Activated CD4-positive, alpha-beta T cell treated with anti-CD3 and anti-CD28 coated beads, Interleukin-2, Interleukin-6, amounts not matched to agents 100 ng/mL and 50 ng/mL, durations not matched to agents 16 hours and 8 hours (primary cell): ENCODE data around the gene GRB10.
A peak's percentile ranks its signal among the peaks of the same experiment; 100 is the strongest.
"Not testable (repeated sequence)": the region's sequence is repeated elsewhere in the genome, so short reads cannot be mapped to it uniquely, and the experiment has no call there.

ENCODE experiments used
- DNase-seq: peaks from one replicate; pipeline ENCODE4 v3.0.0-alpha.2; 2020

GRB10 gene

GRCh38 chr7:50596484-50596883 is 186.2 kb downstream of the GRB10 start:
- no peak for DNase-seq

- DNase-seq, result no peak
These were observed 187.1 kb downstream of the GRB10 start for GRCh38 chr7:50595491-50596102.

- peak; percentile 81 for DNase-seq
These were observed 187.8 kb downstream of the GRB10 start for GRCh38 chr7:50594734-50595485.

DNA sequence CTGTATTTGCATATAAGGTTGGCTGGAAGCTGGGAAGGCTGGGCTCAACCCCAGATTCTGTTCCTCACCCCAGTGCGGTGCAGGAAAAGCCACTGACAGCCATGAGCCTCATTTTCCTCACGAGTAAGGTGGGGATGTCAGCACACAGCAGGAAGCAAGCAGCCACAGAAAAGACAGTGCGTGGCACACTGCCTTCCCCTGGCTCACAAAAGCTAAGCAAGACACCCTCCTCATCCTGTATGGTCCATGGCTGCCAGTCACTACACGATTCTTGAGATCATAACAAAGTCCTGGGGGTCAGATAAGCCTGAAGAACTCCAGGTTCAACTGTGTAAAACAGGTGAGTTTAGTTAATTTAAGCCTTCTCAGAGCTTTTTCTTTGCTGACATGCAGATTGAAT is 188.6 kb downstream of the GRB10 start:
- peak; percentile 39 for DNase-seq

GRCh38 chr7:50592940-50593339 is 189.8 kb downstream of the GRB10 start:
- DNase-seq, result no peak

DNA sequence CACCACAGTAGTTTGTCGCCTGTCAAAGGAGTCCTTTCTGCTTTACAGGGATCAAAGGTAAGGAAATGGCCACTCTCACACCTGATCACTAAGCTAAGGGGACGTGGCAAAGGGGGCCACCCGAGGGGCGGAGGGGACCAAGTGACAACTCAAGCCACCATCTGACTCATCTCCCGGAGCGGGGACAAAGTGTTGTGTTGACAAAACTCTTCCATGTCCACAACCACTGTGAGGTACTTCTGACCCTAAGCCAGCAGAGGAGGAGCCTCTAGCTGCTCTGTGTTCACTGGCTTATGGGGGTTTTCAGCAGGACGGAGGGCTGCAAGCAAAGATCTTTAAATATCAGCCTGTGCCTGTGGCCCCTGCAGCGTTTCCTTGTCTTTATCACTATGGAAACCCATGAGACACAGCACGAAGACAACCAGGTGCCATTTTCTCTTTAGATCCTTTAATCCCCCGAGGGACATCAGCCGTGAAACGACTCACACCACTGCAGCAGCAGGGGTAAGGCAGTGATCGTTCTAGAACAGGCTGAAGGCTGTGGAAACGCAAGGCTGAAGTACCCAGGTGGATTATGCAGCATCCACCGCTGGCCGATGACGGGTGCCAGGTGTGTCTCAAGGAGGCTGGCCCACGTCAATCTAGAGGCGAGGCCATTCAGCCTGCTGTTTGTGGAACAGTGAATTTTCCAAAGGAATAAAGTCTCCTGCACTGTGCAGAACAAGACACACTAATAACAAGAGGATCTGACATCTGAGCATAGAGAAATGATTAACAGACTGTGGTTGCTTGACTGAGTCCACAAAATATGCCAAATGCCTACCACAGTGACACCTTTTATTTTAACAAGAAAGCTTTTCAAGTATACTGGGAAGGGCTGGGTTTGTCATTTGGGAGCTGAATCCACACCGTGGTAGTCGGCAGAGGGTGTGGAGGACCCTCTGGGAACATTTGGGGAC is 190.9 kb downstream of the GRB10 start:
- DNase-seq, result no peak

GRCh38 chr7:50591098-50591479 is 191.6 kb downstream of the GRB10 start:
- no peak for DNase-seq

- DNase-seq, result no peak
These were observed 192.2 kb downstream of the GRB10 start for GRCh38 chr7:50590535-50590934.

- peak; percentile 56 for DNase-seq
These were observed 193.3 kb downstream of the GRB10 start for GRCh38 chr7:50589364-50589763.

- DNase-seq, result no peak
These were observed 193.8 kb downstream of the GRB10 start for GRCh38 chr7:50588937-50589336.

- no peak for DNase-seq
These were observed 195.0 kb downstream of the GRB10 start for GRCh38 chr7:50587737-50588136.

- DNase-seq, result no peak
These were observed 197.8 kb downstream of the GRB10 start for GRCh38 chr7:50584793-50585408.

- DNase-seq, result no peak
These were observed 198.3 kb downstream of the GRB10 start for GRCh38 chr7:50584386-50584785.

DNA sequence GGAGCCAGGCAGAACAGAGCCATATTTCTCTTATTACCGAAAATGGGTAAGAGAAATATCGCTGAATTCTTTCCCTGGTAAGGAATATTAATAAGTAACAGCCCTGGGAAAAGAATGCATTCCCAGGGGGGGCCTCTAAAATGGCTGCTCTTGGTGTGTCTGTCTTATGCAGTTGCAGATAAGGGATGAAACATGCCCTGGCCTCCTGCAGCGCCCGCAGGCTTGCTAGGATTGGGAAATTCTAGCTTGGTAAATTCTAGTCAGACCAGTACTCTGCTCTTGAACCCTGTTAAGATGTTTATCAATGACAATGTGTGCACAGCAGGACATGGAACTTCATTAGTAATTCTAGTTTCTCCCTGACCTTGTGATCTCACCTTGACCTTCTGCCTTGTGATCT is 199.4 kb downstream of the GRB10 start:
- DNase-seq, result not testable (repeated sequence)

DNA sequence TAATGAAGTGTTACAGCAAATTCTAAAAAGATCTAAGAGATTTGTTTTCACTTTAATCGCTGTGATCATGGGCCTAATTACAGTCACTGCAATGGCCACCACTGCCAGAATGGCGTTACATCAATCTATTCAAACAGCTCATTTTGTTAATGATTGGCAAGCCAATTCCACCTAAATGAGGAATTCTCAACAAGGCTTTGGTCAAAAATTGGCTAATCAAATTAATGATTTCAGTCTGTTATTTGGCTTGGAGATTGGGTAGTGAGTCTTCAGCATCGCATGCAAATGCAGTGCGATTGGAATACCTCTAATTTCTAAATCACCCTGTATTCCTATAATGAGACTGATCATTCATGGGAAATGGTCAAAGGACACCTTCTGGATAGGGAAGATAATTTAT is 200.4 kb downstream of the GRB10 start:
- not testable (repeated sequence) for DNase-seq

DNA sequence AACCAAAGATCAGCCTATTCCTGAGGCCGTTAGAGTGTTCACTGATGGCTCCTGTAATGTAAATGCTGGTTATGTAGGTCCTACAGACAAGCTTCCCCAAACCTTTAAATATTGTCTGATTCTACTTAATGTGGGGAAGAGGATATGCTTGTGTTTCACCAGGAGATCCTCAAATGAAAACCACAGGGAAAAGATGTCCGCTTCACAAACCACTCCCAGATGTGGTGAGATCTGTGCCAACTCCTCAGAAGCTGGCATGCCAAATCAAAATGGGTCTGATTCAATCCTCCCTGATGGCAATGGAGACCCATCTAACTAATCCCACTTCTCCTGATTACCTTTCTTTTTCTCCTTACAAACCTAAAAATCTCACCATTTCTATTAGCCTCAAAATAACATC is 202.0 kb downstream of the GRB10 start:
- DNase-seq, result not testable (repeated sequence)

DNA sequence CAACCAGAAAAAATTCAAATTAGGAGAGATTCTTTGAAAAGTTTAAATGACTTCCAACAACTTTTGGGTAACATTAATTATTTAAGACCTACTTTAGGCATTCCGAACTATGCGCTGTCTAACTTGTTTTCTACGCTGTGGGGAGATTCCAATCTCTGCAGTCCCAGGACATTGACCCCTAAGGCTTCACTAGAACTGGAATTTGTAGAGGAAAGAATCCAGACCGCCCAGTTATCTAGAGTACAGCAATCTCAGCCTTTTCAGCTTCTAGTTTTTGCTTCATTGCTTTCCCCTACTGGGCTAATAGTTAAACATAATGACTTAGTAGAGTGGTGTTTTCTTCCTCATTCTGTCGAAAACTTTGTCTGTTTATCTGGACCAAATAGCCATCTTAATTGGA is 202.6 kb downstream of the GRB10 start:
- no peak for DNase-seq

DNA sequence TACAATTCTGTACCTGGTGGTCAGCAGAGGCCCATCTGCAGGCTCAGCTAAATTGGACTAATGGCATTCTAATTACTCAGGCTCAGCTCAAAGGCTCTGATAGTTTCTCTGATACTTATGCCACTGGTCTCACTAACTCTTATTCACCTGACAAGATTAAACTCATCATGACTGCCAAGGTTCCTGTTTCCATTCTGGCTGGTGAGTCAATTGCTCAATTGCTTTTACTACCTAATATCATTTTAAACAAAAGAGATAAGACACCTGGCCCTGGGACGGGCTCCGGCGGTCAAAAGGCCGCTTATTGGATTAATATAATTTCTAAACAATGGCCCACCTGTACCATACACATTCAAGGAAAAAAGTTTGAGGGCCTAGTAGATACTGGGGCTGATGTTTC is 204.6 kb downstream of the GRB10 start:
- DNase-seq, result not testable (repeated sequence)

DNA sequence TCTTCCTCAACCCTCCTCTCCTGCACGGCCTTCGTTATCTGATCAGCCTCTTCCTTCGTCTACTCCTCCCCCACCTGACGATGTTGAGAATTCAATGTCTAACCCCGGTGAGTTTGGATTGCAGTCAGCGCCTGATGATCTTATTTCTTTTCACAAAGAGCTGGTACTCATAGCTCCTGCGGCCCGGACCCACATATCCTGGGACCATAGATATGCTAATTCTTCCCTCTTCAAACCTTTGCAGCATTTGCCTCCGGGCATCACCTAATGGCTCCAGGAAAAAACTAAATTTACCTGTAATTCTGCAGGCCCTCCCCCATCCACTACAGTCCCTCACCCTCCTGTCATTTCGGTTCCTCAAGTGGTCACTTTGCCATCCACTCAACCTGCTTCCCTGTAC is 205.1 kb downstream of the GRB10 start:
- no peak for DNase-seq

GRCh38 chr7:50576388-50576787 is 206.3 kb downstream of the GRB10 start:
- DNase-seq, result not testable (repeated sequence)

DNA sequence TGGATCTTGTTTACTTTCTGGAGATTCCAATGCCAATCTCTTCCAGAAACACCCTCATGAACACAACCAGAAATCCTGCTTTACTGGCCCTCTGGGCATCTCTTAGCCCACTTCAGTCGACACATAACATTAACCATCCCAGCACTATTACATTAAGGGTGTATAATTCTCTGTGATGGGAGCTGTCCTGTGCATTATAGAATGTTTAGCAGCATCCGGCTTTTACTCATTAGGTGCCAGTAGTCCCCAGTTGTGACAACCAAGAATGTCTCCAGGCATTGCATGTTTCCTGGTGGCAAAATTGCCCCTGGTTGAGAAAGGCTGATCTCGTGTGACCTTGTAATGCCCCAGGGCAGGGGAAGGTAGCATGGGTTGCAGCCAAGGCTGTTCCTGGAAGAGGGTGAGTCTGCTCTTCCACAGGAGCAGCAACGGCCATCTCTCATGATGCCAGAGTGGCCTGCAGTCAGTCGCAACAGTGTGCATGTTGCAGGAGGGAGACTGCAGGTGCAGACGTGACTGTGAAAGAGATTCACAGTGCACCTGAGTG is 214.9 kb downstream of the GRB10 start:
- DNase-seq, result no peak

GRCh38 chr7:50565977-50566376 is 216.7 kb downstream of the GRB10 start:
- DNase-seq, result no peak

GRCh38 chr7:50565559-50565916 is 217.2 kb downstream of the GRB10 start:
- no peak for DNase-seq
